ENCODE results near the gene LAMA3.

Gene LAMA3

GRCh38 chr18:23935804-23936203 lies 246.6 kb downstream of the LAMA3 start:
- no peak for DNase-seq (ENCODE audit: low read depth in 2 of 2)

DNA sequence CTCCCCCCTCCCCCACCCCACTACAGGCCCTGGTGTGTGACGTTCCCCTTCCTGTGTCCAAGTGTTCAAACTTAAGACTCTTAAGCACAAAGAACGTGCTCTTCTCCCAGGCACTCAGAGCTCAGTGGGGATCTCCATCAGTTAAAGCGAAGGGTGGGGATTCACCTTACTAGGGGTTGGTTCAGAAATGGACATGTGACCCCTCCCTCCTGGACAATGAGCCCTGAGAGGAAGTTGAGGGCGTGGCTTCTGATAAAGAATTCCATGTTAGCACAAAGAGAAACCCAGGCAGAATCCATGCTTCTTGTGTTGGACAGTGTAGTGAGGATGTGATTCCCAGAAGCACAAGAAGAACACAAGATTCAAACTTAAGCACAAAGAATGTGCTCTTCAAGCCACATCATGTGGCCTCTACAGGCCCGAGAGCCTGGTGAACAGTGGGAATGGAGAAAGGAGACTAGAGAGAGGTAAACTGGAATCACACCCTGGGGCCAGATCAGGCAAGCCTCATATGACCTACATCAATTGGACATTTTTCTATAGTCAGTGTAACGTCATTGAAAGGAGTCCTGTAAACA lies 247.2 kb downstream of the LAMA3 start:
- DNase-seq (ENCODE audit: low read depth in 2 of 2): no peak

DNA sequence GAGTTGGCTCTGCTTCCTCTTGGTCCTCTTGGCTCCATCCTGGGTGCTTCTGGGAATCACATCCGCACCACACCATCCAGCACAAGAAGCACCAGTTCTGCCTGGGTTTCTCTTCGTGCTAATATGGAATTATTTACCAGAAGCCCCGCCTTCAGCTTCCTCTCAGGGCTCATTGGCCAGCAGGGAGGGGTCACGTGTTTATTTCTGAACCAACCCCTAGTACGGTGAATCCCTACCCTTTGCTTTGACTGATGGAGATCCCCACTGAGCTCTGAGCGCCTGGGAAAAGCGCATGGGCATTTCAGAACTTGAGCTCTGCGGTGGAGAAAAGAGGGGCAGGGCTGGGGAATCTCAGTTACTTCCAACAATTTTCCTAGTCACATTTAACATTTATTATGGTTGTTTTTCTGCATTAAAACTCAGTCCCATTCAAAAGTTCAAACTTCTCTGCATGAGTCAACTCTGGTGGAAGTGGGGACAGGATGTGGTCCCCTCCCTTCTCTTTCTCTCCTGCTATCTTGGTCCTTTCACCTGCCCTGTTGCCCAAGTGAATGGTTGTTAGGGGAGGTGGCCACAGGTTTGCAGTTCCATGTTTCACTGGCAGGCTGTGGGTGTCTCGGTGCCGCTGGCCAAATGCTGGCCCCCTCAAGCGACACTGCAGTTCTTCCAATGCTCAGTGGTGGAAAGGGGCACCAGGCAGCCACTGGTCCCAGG lies 248.9 kb downstream of the LAMA3 start:
- no peak for DNase-seq (ENCODE audit: low read depth in 2 of 2)

GRCh38 chr18:23938901-23939341 lies 249.7 kb downstream of the LAMA3 start:
- DNase-seq (ENCODE audit: low read depth in 2 of 2): no peak

GRCh38 chr18:23939366-23939765 lies 250.1 kb downstream of the LAMA3 start:
- DNase-seq (ENCODE audit: low read depth in 2 of 2): no peak

- DNase-seq (ENCODE audit: low read depth in 2 of 2): no peak
Measured at GRCh38 chr18:23939896-23940295, 250.6 kb downstream of the LAMA3 start.

GRCh38 chr18:23941791-23942190 lies 252.5 kb downstream of the LAMA3 start:
- no peak for DNase-seq (ENCODE audit: low read depth in 2 of 2)

GRCh38 chr18:23943104-23943503 lies 253.9 kb downstream of the LAMA3 start:
- DNase-seq (ENCODE audit: low read depth in 2 of 2): no peak

- DNase-seq (ENCODE audit: low read depth in 2 of 2): no peak
Measured at GRCh38 chr18:23943903-23944624, 254.8 kb downstream of the LAMA3 start.

- no peak for DNase-seq (ENCODE audit: low read depth in 2 of 2)
Measured at GRCh38 chr18:23945416-23946079, 256.3 kb downstream of the LAMA3 start.

DNA sequence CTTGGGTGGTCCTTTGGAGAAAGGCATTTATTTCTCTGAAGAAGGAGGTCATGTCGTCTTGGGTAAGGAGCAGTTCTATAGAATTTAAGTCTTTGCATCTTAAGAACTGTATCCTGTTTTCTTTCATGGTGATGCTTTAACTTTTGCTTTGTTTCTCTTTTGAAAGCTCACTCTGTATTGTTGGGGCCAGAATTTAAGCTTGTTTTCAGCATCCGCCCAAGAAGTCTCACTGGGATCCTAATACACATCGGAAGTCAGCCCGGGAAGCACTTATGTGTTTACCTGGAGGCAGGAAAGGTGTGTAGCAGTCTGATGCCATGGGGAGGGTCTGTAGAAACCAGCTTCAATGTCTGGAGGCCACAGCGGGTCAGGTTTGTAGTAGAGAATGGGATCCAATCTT lies 260.6 kb downstream of the LAMA3 start:
- DNase-seq (ENCODE audit: low read depth in 2 of 2): no peak

DNA sequence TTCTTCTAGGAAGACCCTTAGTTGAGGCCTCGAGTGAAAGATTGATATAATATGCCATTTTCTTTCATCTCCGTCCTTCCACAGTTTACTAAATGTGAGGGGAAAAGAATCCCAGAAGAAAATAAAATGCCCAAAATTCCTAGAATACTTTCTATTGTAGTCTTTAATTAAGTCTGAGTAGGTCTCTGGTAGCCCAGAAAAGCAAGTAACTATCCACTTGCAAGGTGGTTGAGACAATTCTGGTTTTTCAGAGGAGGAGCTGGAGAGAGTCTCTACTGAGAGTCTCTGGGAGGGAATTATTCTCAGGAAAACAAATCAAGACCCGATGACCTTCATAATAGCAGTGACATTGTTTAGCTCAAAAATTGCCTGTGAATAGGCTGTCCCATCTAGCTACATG lies 261.4 kb downstream of the LAMA3 start:
- DNase-seq (ENCODE audit: low read depth in 2 of 2): no peak

GRCh38 chr18:23951206-23951605 lies 262.0 kb downstream of the LAMA3 start:
- DNase-seq (ENCODE audit: low read depth in 2 of 2): no peak

DNA sequence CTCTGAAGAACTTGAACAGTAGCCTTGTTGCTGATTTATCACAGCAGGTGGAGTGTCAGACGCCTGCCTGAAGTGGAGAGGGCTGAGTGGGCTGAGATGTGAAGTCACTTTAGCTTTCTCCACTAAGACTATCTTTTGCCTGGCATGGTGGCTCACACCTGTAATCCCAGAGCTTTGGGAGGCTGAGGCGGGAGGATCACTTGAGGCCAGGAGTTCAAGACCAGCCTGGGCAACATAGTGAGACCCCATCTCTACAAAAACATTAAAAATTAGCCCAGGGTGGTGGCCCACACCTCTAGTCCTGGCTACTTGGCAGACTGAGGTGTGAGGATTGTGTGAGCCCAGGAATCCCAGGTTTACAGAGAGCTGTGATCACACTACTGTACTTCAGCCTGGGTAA lies 264.7 kb downstream of the LAMA3 start:
- no peak for DNase-seq (ENCODE audit: low read depth in 2 of 2)

- DNase-seq (ENCODE audit: low read depth in 2 of 2): no peak
Measured at GRCh38 chr18:23956483-23956882, 267.2 kb downstream of the LAMA3 start.

DNA sequence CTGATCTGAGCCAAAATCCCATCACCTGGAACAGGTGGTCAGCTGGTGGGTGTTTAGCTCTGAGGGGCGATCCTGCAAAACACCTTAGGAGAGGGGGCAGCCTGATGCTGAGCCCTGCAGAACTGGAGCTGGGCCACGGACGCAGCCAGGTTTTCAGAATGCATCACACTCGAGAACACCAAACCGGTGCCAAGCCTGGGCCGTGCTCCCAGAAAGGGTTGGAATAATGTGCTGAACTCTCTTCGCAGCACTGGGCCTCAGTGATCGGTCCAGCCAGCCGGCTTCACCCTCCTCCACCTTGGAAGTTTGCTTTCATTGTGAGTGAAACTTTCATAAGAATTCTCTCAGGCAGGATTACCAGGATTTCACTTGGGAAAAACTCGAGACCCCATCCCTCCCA lies 268.8 kb downstream of the LAMA3 start:
- no peak for DNase-seq (ENCODE audit: low read depth in 2 of 2)

- no peak for DNase-seq (ENCODE audit: low read depth in 2 of 2)
Measured at GRCh38 chr18:23963443-23964165, 274.4 kb downstream of the LAMA3 start.

DNA sequence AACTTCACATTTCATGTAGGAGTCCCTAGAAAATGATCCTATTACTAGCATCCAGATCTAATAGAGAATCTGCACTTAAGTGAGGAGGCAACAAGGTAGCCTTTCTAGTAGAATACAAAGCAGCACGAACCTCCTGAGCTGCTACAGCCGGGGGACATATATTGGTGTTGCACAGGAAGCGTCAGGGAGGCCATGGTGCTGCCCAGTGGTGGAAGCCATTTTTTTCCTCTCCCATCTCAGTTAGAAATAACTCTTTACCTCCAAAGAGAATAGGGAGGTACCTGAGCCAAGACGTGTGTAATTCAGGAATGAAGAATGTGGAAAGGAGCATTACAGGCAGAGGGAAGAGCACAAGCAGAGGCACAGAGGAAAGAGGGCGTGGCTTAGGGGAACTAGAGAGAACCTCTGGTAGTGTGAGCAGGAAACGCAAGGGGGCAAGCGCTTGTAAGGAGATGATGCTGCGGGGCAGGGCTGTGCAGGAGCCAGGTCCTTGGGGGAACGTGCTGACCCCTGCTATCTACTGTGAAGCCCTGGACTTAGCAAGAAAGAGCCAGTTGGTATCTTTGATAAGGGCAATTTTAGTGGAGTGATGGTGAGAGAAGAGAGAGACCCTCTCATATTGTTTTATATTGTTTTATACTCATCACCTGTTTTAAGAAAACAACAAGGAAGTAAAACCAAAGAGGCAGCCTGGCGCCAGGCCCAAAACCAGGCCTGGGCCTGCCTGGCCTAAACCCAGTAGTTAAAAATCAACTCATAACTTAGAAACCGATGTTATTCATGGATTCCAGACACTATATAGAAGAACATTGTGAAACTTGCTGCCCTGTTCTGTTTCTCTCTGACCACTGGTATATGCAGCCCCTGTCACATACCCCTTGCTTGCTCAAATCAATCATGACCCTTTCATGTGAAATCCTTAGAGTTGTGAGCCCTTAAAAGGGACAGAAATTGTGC lies 275.3 kb downstream of the LAMA3 start:
- no peak for DNase-seq (ENCODE audit: low read depth in 2 of 2)

- DNase-seq (ENCODE audit: low read depth in 2 of 2): no peak
Measured at GRCh38 chr18:23966909-23967308, 277.7 kb downstream of the LAMA3 start.

DNA sequence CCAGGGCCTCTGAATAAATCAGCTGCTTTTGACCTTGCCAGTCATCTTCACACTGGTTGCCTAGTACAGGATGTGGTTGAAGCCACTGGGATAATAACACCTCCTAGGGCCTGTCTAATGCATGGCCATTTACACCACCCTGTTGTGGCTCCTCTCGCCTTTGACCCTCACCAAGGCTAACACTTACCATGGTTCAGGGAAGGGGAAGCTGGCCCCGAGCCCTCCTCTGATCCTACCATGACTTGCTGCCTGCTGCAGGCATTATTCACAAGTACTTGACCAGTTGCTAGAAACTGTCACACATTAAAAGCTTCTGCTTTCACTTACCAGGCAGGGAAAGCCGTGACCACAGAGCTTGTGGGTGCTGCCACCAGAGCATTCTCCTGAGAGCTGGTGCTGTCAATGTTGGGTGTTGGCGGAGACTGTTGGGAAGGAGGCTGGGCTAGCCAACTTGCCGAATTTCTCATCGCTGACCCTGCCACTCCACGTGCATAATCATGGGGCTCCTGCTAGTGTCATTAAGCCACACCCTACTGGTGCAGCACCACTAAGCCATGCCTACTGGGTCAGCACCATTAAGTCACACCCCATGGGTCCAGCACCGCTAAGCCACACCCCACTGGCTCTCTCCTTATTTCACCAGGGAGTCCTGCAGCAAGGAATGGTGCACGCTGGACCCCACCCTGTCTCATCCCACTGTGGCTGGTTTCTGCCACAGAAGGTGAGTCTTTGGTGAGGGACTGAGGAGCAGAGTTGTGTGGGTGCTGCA lies 278.3 kb downstream of the LAMA3 start:
- no peak for DNase-seq (ENCODE audit: low read depth in 2 of 2)

Measured in stimulated activated CD8-positive, alpha-beta memory T cell treated with anti-CD3 and anti-CD28 coated beads, Interleukin-7, amount 100 ng/mL, for 1 hour (primary cell).